Astrocyte (in vitro differentiated cells and primary cell): ENCODE data around the gene FUT1.

Experiments
- CTCF ChIP-seq: IDR thresholded peaks from 2 replicates; pipeline ENCODE4 v1.5.1; 2011; ENCODE audit warnings: low read depth, mild to moderate bottlenecking, inconsistent platforms, low read length, moderate library complexity; ENCODE audit not compliant: insufficient read depth
- EZH2 ChIP-seq: IDR thresholded peaks from 2 replicates; pipeline ENCODE4 v1.6.1; 2012; ENCODE audit warnings: mild to moderate bottlenecking, low read length, inconsistent platforms; ENCODE audit not compliant: insufficient read depth

GRCh38 chr19:48750351-48750750 is 2.1 kb downstream of the FUT1 start:
- no peak for TF ChIP-seq CTCF
- TF ChIP-seq EZH2, result no peak
